Hepatocyte (in vitro differentiated cells): ENCODE measurements around the gene EID3. TPM values are rescaled to one million over a fixed set of nuclear protein-coding genes. Genes with fewer than 3 reads are reported as not detected.

ENCODE experiments used
- DNase-seq: peaks from one replicate; pipeline ENCODE4 v3.0.0-alpha.2; 2016; ENCODE audit warnings: low spot score
- H2AFZ ChIP-seq: fragments of 200-600 bp; sonication (generic); 2 replicates; pipeline ENCODE4 v1.6.0; 2016; ENCODE audit warnings: antibody characterized with exemption, mild to moderate bottlenecking
- H3K27ac ChIP-seq: fragments of 200-600 bp; sonication (generic); 2 replicates; pipeline ENCODE4 v1.5.1; 2016; ENCODE audit warnings: mild to moderate bottlenecking
- H3K27me3 ChIP-seq: fragments of 200-600 bp; sonication (generic); 2 replicates; pipeline ENCODE4 v1.6.1; 2016
- H3K36me3 ChIP-seq: fragments of 200-600 bp; sonication (generic); replicated peaks from 2 replicates; pipeline ENCODE4 v1.5.1; 2016; ENCODE audit warnings: low read depth; ENCODE audit not compliant: insufficient read depth
- H3K4me1 ChIP-seq: fragments of 200-600 bp; sonication (generic); 2 replicates; pipeline ENCODE4 v1.5.1; 2016; ENCODE audit warnings: mild to moderate bottlenecking, moderate library complexity; ENCODE audit not compliant: insufficient read depth
- H3K4me2 ChIP-seq: fragments of 200-600 bp; sonication (generic); 2 replicates; pipeline ENCODE4 v1.6.0; 2016
- H3K4me3 ChIP-seq: fragments of 200-600 bp; sonication (generic); 2 replicates; pipeline ENCODE4 v1.5.1; 2016; ENCODE audit warnings: mild to moderate bottlenecking
- H3K79me2 ChIP-seq: fragments of 200-600 bp; sonication (generic); 2 replicates; pipeline ENCODE4 v1.6.0; 2017; ENCODE audit warnings: mild to moderate bottlenecking
- H3K9me2 ChIP-seq: fragments of 200-600 bp; sonication (generic); replicated peaks from 2 replicates; pipeline ENCODE4 v1.6.0; 2017; ENCODE audit warnings: mild to moderate bottlenecking; ENCODE audit not compliant: insufficient read depth
- H3K9me3 ChIP-seq: fragments of 200-600 bp; sonication (generic); 2 replicates; pipeline ENCODE4 v1.5.1; 2016; ENCODE audit warnings: low read depth, mild to moderate bottlenecking
- H4K20me1 ChIP-seq: fragments of 200-600 bp; sonication (generic); 2 replicates; pipeline ENCODE4 v1.6.0; 2016; ENCODE audit warnings: mild to moderate bottlenecking; ENCODE audit not compliant: insufficient read depth, poor library complexity, severe bottlenecking
- EZH2 ChIP-seq: fragments of 200-600 bp; sonication (generic); IDR thresholded peaks from 2 replicates; pipeline ENCODE4 v1.6.1; 2016; ENCODE audit warnings: antibody characterized with exemption, mild to moderate bottlenecking, borderline replicate concordance
- EZH2phosphoT487 ChIP-seq: fragments of 200-600 bp; sonication (generic); IDR thresholded peaks from one replicate; pipeline ENCODE4 v1.6.1; 2018; ENCODE audit warnings: antibody characterized with exemption, mild to moderate bottlenecking, low read depth, moderate library complexity; ENCODE audit not compliant: unreplicated experiment, severe bottlenecking
- WGBS: methylation state at CpG from one replicate; pipeline ENCODE4 v1.1.6; 2016; ENCODE audit warnings: low lambda C conversion rate; ENCODE audit errors: missing lambda C conversion rate; 5-methylcytosine and 5-hydroxymethylcytosine counted together
- polyA plus RNA-seq: library from polyadenylated mRNA; unstranded; fragments of >200 nt; fragmentation: Nextera tagmentation; extraction: Ambion mirVana; gene quantifications from 2 replicates; pipeline ENCODE4 v1.2.1, GENCODE V29; 2016
- total RNA-seq: library from RNA; depleted of rRNA; stranded (reverse); fragments of >200 nt; gene quantifications from 2 replicates; pipeline ENCODE4 v1.2.3, GENCODE V29; 2014
- TF ChIP-seq, protein P1 (sequence below): fragments of 200-600 bp; sonication (generic); IDR thresholded peaks from 2 replicates; pipeline ENCODE4 v1.5.1; 2016; ENCODE audit warnings: antibody characterized with exemption, mild to moderate bottlenecking; ENCODE audit not compliant: poor library complexity

EID3 gene
- total and polyA plus RNA-seq, 2 experiments from 2014 or later, result 1.7 to 10.1 TPM

GRCh38 chr12:104315326-104316224, 12.0 kb downstream of the EID3 start:
- Histone ChIP-seq H3K27me3 (no peaks in the 10 kb centered on the region), H3K9me3 (no peaks in the 10 kb centered on the region), H3K27ac (no peak overlapping the region), H3K36me3 (peaks cover 4% of the 10 kb centered on the region), H3K4me2 (no peak overlapping the region), H3K79me2 (peaks cover 22% of the 10 kb centered on the region), H2AFZ (no peak overlapping the region), H3K9me2 (no peaks in the 10 kb centered on the region), H3K4me1 (no peaks in the 10 kb centered on the region), H3K4me3 (no peak overlapping the region), H4K20me1 (peaks cover 5% of the 10 kb centered on the region)
- WGBS, result 89% methylated on average over 10 of the region's 10 CpGs
- DNase-seq, result no peak
- TF ChIP-seq EZH2phosphoT487 (no peak), EZH2 (no peak)
- TF ChIP-seq, protein P1, sequence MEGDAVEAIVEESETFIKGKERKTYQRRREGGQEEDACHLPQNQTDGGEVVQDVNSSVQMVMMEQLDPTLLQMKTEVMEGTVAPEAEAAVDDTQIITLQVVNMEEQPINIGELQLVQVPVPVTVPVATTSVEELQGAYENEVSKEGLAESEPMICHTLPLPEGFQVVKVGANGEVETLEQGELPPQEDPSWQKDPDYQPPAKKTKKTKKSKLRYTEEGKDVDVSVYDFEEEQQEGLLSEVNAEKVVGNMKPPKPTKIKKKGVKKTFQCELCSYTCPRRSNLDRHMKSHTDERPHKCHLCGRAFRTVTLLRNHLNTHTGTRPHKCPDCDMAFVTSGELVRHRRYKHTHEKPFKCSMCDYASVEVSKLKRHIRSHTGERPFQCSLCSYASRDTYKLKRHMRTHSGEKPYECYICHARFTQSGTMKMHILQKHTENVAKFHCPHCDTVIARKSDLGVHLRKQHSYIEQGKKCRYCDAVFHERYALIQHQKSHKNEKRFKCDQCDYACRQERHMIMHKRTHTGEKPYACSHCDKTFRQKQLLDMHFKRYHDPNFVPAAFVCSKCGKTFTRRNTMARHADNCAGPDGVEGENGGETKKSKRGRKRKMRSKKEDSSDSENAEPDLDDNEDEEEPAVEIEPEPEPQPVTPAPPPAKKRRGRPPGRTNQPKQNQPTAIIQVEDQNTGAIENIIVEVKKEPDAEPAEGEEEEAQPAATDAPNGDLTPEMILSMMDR, result no peak

DNA sequence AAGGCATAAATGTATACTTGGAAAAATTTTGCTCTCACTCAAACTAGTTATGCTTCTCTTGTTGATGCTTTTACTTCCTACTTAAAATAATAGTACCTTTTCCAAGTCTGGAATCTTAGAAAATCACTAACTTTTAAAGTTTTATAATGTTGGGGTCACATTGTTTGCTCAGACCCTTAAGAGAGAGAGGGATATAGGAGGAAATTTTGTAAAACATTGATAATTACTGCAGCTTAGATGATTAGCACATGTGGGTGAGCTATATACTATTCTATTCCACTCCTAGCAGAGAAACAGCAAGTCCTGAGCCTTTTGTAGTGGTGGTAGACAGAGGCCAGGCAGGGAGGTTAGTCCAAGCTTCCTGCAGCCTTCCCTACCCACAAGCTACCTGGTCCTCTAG, 13.4 kb downstream of the EID3 start:
- no peak for DNase-seq
- Histone ChIP-seq H3K4me1 (no peaks in the 10 kb centered on the region), H3K4me2 (no peak overlapping the region), H3K4me3 (no peak overlapping the region), H3K9me2 (no peaks in the 10 kb centered on the region), H3K27me3 (no peaks in the 10 kb centered on the region), H3K27ac (no peak overlapping the region), H3K9me3 (no peaks in the 10 kb centered on the region), H2AFZ (no peak overlapping the region), H4K20me1 (no peaks in the 10 kb centered on the region), H3K79me2 (peaks cover 10% of the 10 kb centered on the region), H3K36me3 (peaks cover 4% of the 10 kb centered on the region)
- TF ChIP-seq, protein P1, result no peak
- TF ChIP-seq EZH2 (no peak), EZH2phosphoT487 (no peak)

DNA sequence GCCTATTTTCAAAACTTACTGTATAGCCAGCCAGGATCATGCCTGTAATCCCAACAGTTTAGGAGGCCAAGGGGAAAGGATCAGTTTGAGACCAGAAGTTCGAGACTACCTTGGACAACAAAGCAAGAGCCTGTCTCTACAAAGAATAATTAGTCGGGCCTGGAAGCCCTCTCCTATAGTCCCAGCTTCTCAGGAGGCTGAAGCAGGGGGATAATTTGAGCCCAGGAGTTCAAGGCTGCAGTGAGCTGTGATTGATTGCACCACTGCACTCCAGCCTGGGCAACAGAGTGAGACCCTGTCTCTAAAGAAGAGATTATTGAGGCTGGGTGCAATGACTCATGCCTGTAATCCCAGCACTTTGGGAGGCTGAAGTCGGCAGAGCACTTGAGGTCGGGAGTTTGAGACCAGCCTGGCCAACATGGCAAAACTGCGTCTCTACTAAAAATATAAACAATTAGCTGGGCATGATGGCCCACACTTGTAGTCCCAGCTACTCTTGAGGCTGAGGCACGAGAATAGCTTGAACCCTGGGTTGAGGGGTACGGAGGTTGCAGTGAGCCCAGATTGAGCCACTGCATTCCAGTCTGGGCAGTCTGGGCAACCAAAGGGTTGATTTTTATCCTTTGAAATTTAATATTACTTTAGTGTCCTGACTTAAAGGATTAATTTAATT, 14.1 kb downstream of the EID3 start:
- 95% methylated on average over 7 of the region's 7 CpGs for WGBS
- H3K27ac ChIP-seq, result no peak overlapping the region
- no peaks in the 10 kb centered on the region for H3K9me2 ChIP-seq
- H3K4me1 ChIP-seq, result no peaks in the 10 kb centered on the region
- H3K4me3 ChIP-seq, result no peak overlapping the region
- H3K9me3 ChIP-seq, result no peaks in the 10 kb centered on the region
- no peak overlapping the region for H3K4me2 ChIP-seq
- no peak for DNase-seq
- no peaks in the 10 kb centered on the region for H3K27me3 ChIP-seq
- no peaks in the 10 kb centered on the region for H4K20me1 ChIP-seq
- no peak overlapping the region for H2AFZ ChIP-seq
- peaks cover 5% of the 10 kb centered on the region for H3K79me2 ChIP-seq
- TF ChIP-seq EZH2phosphoT487 (no peak), EZH2 (no peak)
- TF ChIP-seq, protein P1, result no peak
- peaks cover 4% of the 10 kb centered on the region for H3K36me3 ChIP-seq
